Stomach smooth muscle (tissue), 2 donors: ENCODE data around the gene SKA3.
"Not testable (repeated sequence)": the region's sequence is repeated elsewhere in the genome, so short reads cannot be mapped to it uniquely, and the experiment has no call there.

Experiments used
- H3K27ac ChIP-seq: one replicate; pipeline ENCODE4 v1.7.0; 2013; ENCODE audit warnings: mild to moderate bottlenecking, low read length, inconsistent platforms
- H3K27me3 ChIP-seq, 2 donors: one replicate each; pipeline ENCODE4 v1.7.0; 2013; ENCODE audit warnings: low read length in 2 of 2; ENCODE audit not compliant: insufficient read depth in 2 of 2, control insufficient read depth in 1 of 2
- H3K36me3 ChIP-seq, 2 donors: one replicate each; pipeline ENCODE4 v1.7.0; 2013; ENCODE audit warnings: low read length in 2 of 2; ENCODE audit not compliant: control insufficient read depth in 2 of 2, insufficient read depth in 2 of 2
- H3K4me1 ChIP-seq: one replicate; pipeline ENCODE4 v1.7.0; 2013; ENCODE audit warnings: low read length; ENCODE audit not compliant: control insufficient read depth, insufficient read depth
- H3K4me3 ChIP-seq, 2 donors: one replicate each; pipeline ENCODE4 v1.7.0; 2013; ENCODE audit warnings: low read length in 2 of 2
- H3K9ac ChIP-seq, 2 donors: one replicate each; pipeline ENCODE4 v1.7.0; 2013; ENCODE audit warnings: low read length in 2 of 2, mild to moderate bottlenecking in 1 of 2
- H3K9me3 ChIP-seq, 2 donors: one replicate each; pipeline ENCODE4 v1.7.0; 2013; ENCODE audit warnings: low read length in 2 of 2; ENCODE audit not compliant: control insufficient read depth in 2 of 2
- donor health status: healthy.
- donor health status: Pancreatic carcinoma.

The SKA3 gene

GRCh38 chr13:21202767-21203531, 26.6 kb upstream of the SKA3 start:
- no peak overlapping the region for H3K27ac ChIP-seq
- no peak overlapping the region for H3K9ac ChIP-seq
- H3K4me1 ChIP-seq, result no peaks in the 10 kb centered on the region
- H3K9me3 ChIP-seq, result no peaks in the 10 kb centered on the region
- H3K4me3 ChIP-seq, result no peak overlapping the region
- no peaks in the 10 kb centered on the region for H3K27me3 ChIP-seq
- no peaks in the 10 kb centered on the region for H3K36me3 ChIP-seq

DNA sequence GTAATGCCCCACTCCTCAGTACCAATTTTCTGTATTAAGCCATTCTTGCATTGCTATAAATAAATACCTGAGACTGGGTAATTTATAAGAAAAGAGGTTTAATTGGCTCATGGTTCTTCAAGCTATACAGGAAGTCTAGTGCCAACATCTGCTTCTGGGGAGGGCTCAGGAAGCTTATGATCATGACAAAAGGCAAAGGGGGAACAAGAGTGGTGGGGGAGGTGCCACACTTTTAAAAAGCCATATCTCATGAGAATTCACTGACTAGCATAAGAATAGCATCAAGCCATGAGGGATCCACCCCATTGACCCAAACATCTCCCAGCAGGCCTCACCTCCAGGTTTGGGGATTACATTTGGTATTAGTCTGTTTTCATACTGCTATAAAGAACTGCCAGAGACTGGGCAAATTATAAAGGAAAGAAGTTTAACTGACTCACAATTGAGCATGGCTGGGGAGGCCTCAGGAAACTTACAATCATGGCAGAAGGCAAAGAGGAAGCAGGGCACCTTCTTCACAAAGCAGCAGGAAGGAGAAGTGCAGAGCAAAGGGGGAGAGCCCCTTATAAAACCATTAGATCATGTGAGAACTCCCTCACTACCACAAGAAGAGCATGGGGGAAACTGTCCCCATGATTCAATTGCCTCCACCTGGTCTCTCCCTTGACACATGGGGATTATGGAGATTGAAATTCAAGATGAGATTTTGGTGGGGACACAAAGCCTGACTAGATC, 25.3 kb upstream of the SKA3 start:
- not testable (repeated sequence) for H3K9ac ChIP-seq, H3K27me3 ChIP-seq, H3K9me3 ChIP-seq, H3K36me3 ChIP-seq, H3K27ac ChIP-seq, H3K4me3 ChIP-seq, H3K4me1 ChIP-seq

GRCh38 chr13:21198391-21198790, 22.0 kb upstream of the SKA3 start:
- H3K4me3 ChIP-seq, H3K27me3 ChIP-seq, H3K36me3 ChIP-seq, H3K9ac ChIP-seq, H3K27ac ChIP-seq, H3K4me1 ChIP-seq, H3K9me3 ChIP-seq: not testable (repeated sequence)

GRCh38 chr13:21197606-21198225, 21.4 kb upstream of the SKA3 start:
- H3K4me3 ChIP-seq, H3K9ac ChIP-seq, H3K27ac ChIP-seq, H3K9me3 ChIP-seq, H3K36me3 ChIP-seq, H3K4me1 ChIP-seq, H3K27me3 ChIP-seq: not testable (repeated sequence)

DNA sequence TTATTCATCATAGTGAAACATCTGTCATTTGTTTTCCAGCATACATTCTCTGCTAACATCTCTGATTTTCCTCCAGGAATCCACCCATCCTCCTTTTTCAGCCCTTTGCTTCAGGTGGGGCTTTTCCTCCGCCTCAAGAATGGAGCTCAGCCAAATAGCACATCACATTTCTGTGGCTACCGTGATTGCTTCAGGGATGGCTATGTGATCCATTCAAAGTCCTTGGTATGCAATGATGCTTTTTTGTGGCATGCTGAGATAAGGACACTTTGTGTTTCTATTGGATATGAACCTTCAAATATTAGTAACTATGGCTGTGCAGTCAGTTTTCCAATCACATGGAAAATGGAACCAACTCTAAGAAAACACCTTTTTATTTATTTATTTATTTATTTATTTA, 18.4 kb upstream of the SKA3 start:
- H3K36me3 ChIP-seq, H3K9me3 ChIP-seq, H3K27me3 ChIP-seq, H3K9ac ChIP-seq, H3K4me3 ChIP-seq, H3K27ac ChIP-seq, H3K4me1 ChIP-seq: not testable (repeated sequence)

DNA sequence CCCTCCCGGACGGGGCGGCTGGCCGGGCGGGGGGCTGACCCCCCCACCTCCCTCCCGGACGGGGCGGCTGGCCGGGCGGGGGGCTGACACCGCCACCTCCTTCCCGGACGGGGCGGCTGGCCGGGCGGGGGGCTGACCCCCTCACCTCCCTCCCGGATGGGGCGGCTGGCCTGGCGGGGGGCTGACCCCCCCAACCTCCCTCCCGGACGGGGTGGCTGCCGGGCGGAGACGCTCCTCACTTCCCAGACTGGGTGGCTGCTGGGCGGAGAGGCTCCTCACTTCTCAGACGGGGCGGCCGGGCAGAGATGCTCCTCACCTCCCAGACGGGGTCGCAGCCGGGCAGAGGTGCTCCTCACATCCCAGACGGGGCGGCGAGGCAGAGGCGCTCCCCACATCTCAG, 10.1 kb upstream of the SKA3 start:
- H3K4me3 ChIP-seq, H3K27ac ChIP-seq, H3K36me3 ChIP-seq, H3K9me3 ChIP-seq, H3K9ac ChIP-seq, H3K27me3 ChIP-seq, H3K4me1 ChIP-seq: not testable (repeated sequence)

DNA sequence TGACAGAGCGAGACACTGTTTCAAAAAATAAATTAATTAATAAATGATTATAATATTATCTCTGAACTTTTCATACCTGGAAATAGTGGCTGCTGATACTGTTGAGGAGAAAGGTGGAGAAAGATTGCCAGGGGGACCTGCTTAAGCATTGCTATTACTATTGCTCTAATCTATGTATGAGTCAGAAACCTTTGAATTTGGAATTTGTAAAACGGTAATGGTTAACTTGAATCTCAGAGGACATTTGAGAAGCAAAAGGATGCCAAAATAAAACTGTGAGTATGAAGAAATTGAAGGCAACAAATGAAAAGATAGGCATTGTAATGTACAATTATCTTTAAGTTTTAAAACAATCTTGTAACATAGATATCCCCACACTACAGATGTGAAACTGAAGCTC, 5.3 kb upstream of the SKA3 start:
- Histone ChIP-seq H3K36me3 (no peaks in the 10 kb centered on the region), H3K4me1 (peaks cover 8% of the 10 kb centered on the region), H3K27ac (no peak overlapping the region), H3K9ac (no peak overlapping the region), H3K9me3 (no peaks in the 10 kb centered on the region), H3K4me3 (no peak overlapping the region), H3K27me3 (no peaks in the 10 kb centered on the region)

- Histone ChIP-seq H3K27me3 (no peaks in the 10 kb centered on the region), H3K36me3 (no peaks in the 10 kb centered on the region), H3K9me3 (no peaks in the 10 kb centered on the region), H3K9ac (peak overlapping the region; percentile 90 to 93), H3K4me1 (peaks cover 15% of the 10 kb centered on the region), H3K4me3 (peak overlapping the region; percentile 86 to 92), H3K27ac (peak overlapping the region; percentile 92)
Observed at GRCh38 chr13:21176982-21177284, 581 bp upstream of the SKA3 start.

GRCh38 chr13:21175656-21176214, 617 bp downstream of the SKA3 start:
- no peaks in the 10 kb centered on the region for H3K27me3 ChIP-seq
- H3K4me1 ChIP-seq, result peaks cover 15% of the 10 kb centered on the region
- H3K9me3 ChIP-seq, result no peaks in the 10 kb centered on the region
- H3K9ac ChIP-seq, result peak overlapping the region; percentile 66 to 90
- no peak overlapping the region for H3K27ac ChIP-seq
- H3K36me3 ChIP-seq, result no peaks in the 10 kb centered on the region
- peak overlapping the region; percentile 86 to 92 for H3K4me3 ChIP-seq

GRCh38 chr13:21173767-21174166, 2.6 kb downstream of the SKA3 start:
- H3K27ac ChIP-seq, H3K9me3 ChIP-seq, H3K9ac ChIP-seq: not testable (repeated sequence)

DNA sequence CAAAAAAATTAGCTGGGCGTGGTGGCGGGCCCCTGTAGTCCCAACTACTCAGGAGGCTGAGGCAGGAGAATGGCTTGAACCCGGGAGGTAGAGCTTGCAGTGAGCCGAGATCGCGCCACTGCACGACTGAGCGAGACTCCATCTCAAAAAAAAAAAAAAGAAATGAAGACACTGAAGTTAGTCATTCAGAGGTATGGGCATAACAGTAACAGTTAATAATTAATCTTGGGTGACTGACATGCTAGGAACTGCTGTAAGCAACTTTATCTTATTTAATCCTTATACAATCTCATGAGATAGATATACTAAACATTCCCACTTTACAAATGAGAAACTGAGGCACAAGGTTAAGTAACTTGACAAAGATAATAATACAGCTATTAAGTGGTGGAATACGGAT, 4.9 kb downstream of the SKA3 start:
- Histone ChIP-seq H3K9ac (no peak overlapping the region), H3K4me1 (peaks cover 7% of the 10 kb centered on the region), H3K27ac (no peak overlapping the region), H3K36me3 (no peaks in the 10 kb centered on the region), H3K27me3 (no peaks in the 10 kb centered on the region), H3K9me3 (no peaks in the 10 kb centered on the region), H3K4me3 (no peak overlapping the region)

More at GRCh38 chr13:21173767-21174166, 2.6 kb downstream of the SKA3 start:
- not testable (repeated sequence) for H3K36me3 ChIP-seq, H3K27me3 ChIP-seq, H3K4me3 ChIP-seq
- peaks cover 15% of the 10 kb centered on the region for H3K4me1 ChIP-seq
